Pulmonary artery endothelial cell (primary cell): Measurements from ENCODE around the gene TBX15. TPM values are rescaled to one million over a fixed set of nuclear protein-coding genes. Genes with fewer than 3 reads are reported as not detected.

Experiments
- DNase-seq: peaks from one replicate; pipeline ENCODE4 v3.0.0-alpha.2; 2011; ENCODE audit warnings: low read depth, low spot score
- total RNA-seq: library from RNA; depleted of rRNA; stranded (reverse); fragments of >200 nt; gene quantifications from 2 replicates; pipeline ENCODE4 v1.2.3, GENCODE V29; 2014

TBX15 gene
- total RNA-seq, 1 donor from 2014 or later: not detected

GRCh38 chr1:118899340-118899739 is 88.8 kb downstream of the TBX15 start:
- DNase-seq: no peak

GRCh38 chr1:118898712-118899111 is 89.4 kb downstream of the TBX15 start:
- no peak for DNase-seq

GRCh38 chr1:118896416-118896815 is 91.7 kb downstream of the TBX15 start:
- no peak for DNase-seq

GRCh38 chr1:118894836-118895235 is 93.3 kb downstream of the TBX15 start:
- no peak for DNase-seq

- DNase-seq: no peak
Observed at GRCh38 chr1:118890851-118891384, 97.2 kb downstream of the TBX15 start.

- no peak for DNase-seq
Observed at GRCh38 chr1:118884946-118885345, 103.2 kb downstream of the TBX15 start.

GRCh38 chr1:118881751-118882150 is 106.4 kb downstream of the TBX15 start:
- no peak for DNase-seq

GRCh38 chr1:118878661-118879060 is 109.5 kb downstream of the TBX15 start:
- no peak for DNase-seq

GRCh38 chr1:118877668-118878396 is 110.3 kb downstream of the TBX15 start:
- no peak for DNase-seq

GRCh38 chr1:118871582-118872171 is 116.5 kb downstream of the TBX15 start:
- no peak for DNase-seq

GRCh38 chr1:118868387-118868786 is 119.8 kb downstream of the TBX15 start:
- no peak for DNase-seq

GRCh38 chr1:118866330-118866729 is 121.8 kb downstream of the TBX15 start:
- no peak for DNase-seq

- no peak for DNase-seq
Observed at GRCh38 chr1:118863688-118864087, 124.5 kb downstream of the TBX15 start.

GRCh38 chr1:118862755-118863154 is 125.4 kb downstream of the TBX15 start:
- no peak for DNase-seq

- DNase-seq: no peak
Observed at GRCh38 chr1:118861216-118861615, 126.9 kb downstream of the TBX15 start.

GRCh38 chr1:118859999-118860398 is 128.1 kb downstream of the TBX15 start:
- DNase-seq: no peak

- DNase-seq: no peak
Observed at GRCh38 chr1:118846443-118846842, 141.7 kb downstream of the TBX15 start.

GRCh38 chr1:118842452-118843201 is 145.5 kb downstream of the TBX15 start:
- no peak for DNase-seq

GRCh38 chr1:118841521-118841920 is 146.6 kb downstream of the TBX15 start:
- no peak for DNase-seq
